ENCODE measurements around the gene QSOX1.

QSOX1 gene

GRCh38 chr1:180248731-180249681 is 94.3 kb downstream of the QSOX1 start:
- no peak for DNase-seq (ENCODE audit: insufficient read length, low spot score)
- TF ChIP-seq POLR2AphosphoS5 (IDR thresholded peaks at IDR 0.05; ENCODE audit: low read depth, low read length) (no peak), POU2F2 (IDR thresholded peaks at IDR 0.05; ENCODE audit: low read depth, low read length) (no peak), PAX5 (IDR thresholded peaks at IDR 0.05; ENCODE audit: insufficient read depth, low read length, severe bottlenecking) (no peak), TAF1 (IDR thresholded peaks at IDR 0.05; ENCODE audit: low read depth, low read length) (no peak), SPI1 (IDR thresholded peaks at IDR 0.05; ENCODE audit: low read depth, low read length) (no peak), POLR2A (IDR thresholded peaks at IDR 0.05; ENCODE audit: low read depth, low read length) (no peak)
- FAIRE-seq, result no peak

- TF ChIP-seq POU2F2 (IDR thresholded peaks at IDR 0.05; ENCODE audit: low read depth, low read length) (no peak), PAX5 (IDR thresholded peaks at IDR 0.05; ENCODE audit: insufficient read depth, low read length, severe bottlenecking) (no peak), POLR2A (IDR thresholded peaks at IDR 0.05; ENCODE audit: low read depth, low read length) (no peak), SPI1 (IDR thresholded peaks at IDR 0.05; ENCODE audit: low read depth, low read length) (no peak), TAF1 (IDR thresholded peaks at IDR 0.05; ENCODE audit: low read depth, low read length) (no peak), POLR2AphosphoS5 (IDR thresholded peaks at IDR 0.05; ENCODE audit: low read depth, low read length) (no peak)
- FAIRE-seq, result no peak
- DNase-seq (ENCODE audit: insufficient read length, low spot score), result no peak
Observed at GRCh38 chr1:180249725-180250498, 95.2 kb downstream of the QSOX1 start.

- no peak for FAIRE-seq
- DNase-seq (ENCODE audit: insufficient read length, low spot score), result no peak
- TF ChIP-seq SPI1 (IDR thresholded peaks at IDR 0.05; ENCODE audit: low read depth, low read length), result no peak
- TF ChIP-seq POLR2AphosphoS5 (IDR thresholded peaks at IDR 0.05; ENCODE audit: low read depth, low read length), result no peak
- no peak for TF ChIP-seq PAX5 (IDR thresholded peaks at IDR 0.05; ENCODE audit: insufficient read depth, low read length, severe bottlenecking)
- no peak for TF ChIP-seq POU2F2 (IDR thresholded peaks at IDR 0.05; ENCODE audit: low read depth, low read length)
- TF ChIP-seq TAF1 (IDR thresholded peaks at IDR 0.05; ENCODE audit: low read depth, low read length), result no peak
Observed at GRCh38 chr1:180250499-180250770, 95.8 kb downstream of the QSOX1 start.

- FAIRE-seq (no peak), DNase-seq (ENCODE audit: insufficient read length, low spot score) (no peak)
Observed at GRCh38 chr1:180250883-180251509, 96.3 kb downstream of the QSOX1 start.

GRCh38 chr1:180251526-180252305 is 97.0 kb downstream of the QSOX1 start:
- TF ChIP-seq POLR2A (IDR thresholded peaks at IDR 0.05; ENCODE audit: low read depth, low read length) (no peak), POU2F2 (IDR thresholded peaks at IDR 0.05; ENCODE audit: low read depth, low read length) (no peak), SPI1 (IDR thresholded peaks at IDR 0.05; ENCODE audit: low read depth, low read length) (no peak), PAX5 (IDR thresholded peaks at IDR 0.05; ENCODE audit: insufficient read depth, low read length, severe bottlenecking) (no peak), TAF1 (IDR thresholded peaks at IDR 0.05; ENCODE audit: low read depth, low read length) (no peak), POLR2AphosphoS5 (IDR thresholded peaks at IDR 0.05; ENCODE audit: low read depth, low read length) (no peak)
- DNase-seq (ENCODE audit: insufficient read length, low spot score) (no peak), FAIRE-seq (no peak)

More at GRCh38 chr1:180250883-180251509, 96.3 kb downstream of the QSOX1 start:
- TF ChIP-seq PAX5 (IDR thresholded peaks at IDR 0.05; ENCODE audit: insufficient read depth, low read length, severe bottlenecking) (no peak), POU2F2 (IDR thresholded peaks at IDR 0.05; ENCODE audit: low read depth, low read length) (no peak), POLR2A (IDR thresholded peaks at IDR 0.05; ENCODE audit: low read depth, low read length) (no peak), SPI1 (IDR thresholded peaks at IDR 0.05; ENCODE audit: low read depth, low read length) (no peak), TAF1 (IDR thresholded peaks at IDR 0.05; ENCODE audit: low read depth, low read length) (no peak), POLR2AphosphoS5 (IDR thresholded peaks at IDR 0.05; ENCODE audit: low read depth, low read length) (no peak)

GRCh38 chr1:180252638-180253536 is 98.2 kb downstream of the QSOX1 start:
- FAIRE-seq, result peak; percentile 92
- no peak for TF ChIP-seq SPI1 (IDR thresholded peaks at IDR 0.05; ENCODE audit: low read depth, low read length)
- no peak for TF ChIP-seq POU2F2 (IDR thresholded peaks at IDR 0.05; ENCODE audit: low read depth, low read length)
- TF ChIP-seq TAF1 (IDR thresholded peaks at IDR 0.05; ENCODE audit: low read depth, low read length), result no peak
- no peak for TF ChIP-seq POLR2A (IDR thresholded peaks at IDR 0.05; ENCODE audit: low read depth, low read length)
- no peak for TF ChIP-seq PAX5 (IDR thresholded peaks at IDR 0.05; ENCODE audit: insufficient read depth, low read length, severe bottlenecking)
- no peak for TF ChIP-seq POLR2AphosphoS5 (IDR thresholded peaks at IDR 0.05; ENCODE audit: low read depth, low read length)
- peak; percentile 71 for DNase-seq (ENCODE audit: insufficient read length, low spot score)
